Measurements from ENCODE around the gene ACTR10. TPM values are rescaled to one million over a fixed set of nuclear protein-coding genes. Genes with fewer than 3 reads are reported as not detected.

Gene ACTR10
- total and polyA plus RNA-seq, 9 of the 15 experiments (the other 6 are each of a cell fraction or from before 2014, with no cell fraction given) = 22.0 to 66.1 (median 34.1) TPM

DNA sequence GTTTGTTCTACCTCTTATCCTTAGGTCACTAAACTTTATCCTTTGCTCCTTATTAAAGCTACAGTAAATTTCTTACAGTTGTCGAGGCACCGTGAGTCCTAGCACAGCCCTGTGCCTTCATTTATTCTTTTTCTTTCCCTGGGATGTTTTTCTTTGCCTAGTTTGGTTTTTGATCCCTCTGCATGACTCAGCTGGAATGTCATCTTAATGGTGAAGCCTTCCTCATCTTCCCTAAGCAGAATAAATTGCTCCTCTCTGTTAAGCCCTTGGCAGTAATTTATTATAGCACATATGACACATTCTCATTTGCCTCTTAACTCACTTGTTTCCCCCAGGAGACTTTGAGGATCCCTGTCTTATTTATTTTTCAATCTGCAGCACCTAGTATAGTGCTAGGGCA lies 16.6 kb downstream of the ACTR10 start:
- Histone ChIP-seq H3K79me2 (ENCODE audit: control insufficient read depth, insufficient read depth, low read length) (no peaks in the 10 kb centered on the region), H3K4me2 (ENCODE audit: insufficient read depth, low read length) (no peak overlapping the region), H3K27ac (ENCODE audit: extremely low read depth, low read depth, low read length) (no peak overlapping the region), H4K20me1 (replicated peaks; ENCODE audit: control insufficient read depth, insufficient read depth, low read length) (no peaks in the 10 kb centered on the region), H3K4me3 (no peak overlapping the region), H3K4me1 (replicated peaks in 1 of 2; ENCODE audit: control insufficient read depth in 2 of 2, insufficient read depth in 2 of 2, low read length in 2 of 2) (peaks cover 0 to 2% of the 10 kb centered on the region in 2 experiments; a peak in 2 of 5 replicates), H3K9me1 (ENCODE audit: control insufficient read depth, insufficient read depth, low read length) (no peaks in the 10 kb centered on the region), H3K9me3 (replicated peaks; ENCODE audit: control insufficient read depth, insufficient read depth, low read depth, low read length) (no peaks in the 10 kb centered on the region), H2AFZ (ENCODE audit: low read depth, low read length) (no peak overlapping the region), H3K27me3 (ENCODE audit: control insufficient read depth in 2 of 2, insufficient read depth in 2 of 2, low read length in 2 of 2) (no peaks in the 10 kb centered on the region), H3K36me3 (ENCODE audit: control insufficient read depth, insufficient read depth, low read length) (peaks cover 34% of the 10 kb centered on the region), H3K9ac (ENCODE audit: insufficient read depth in 1 of 2, low read depth in 2 of 2, low read length in 2 of 2) (no peak overlapping the region)
- TF ChIP-seq SIRT6 (IDR thresholded peaks at IDR 0.05; ENCODE audit: low read depth, low read length) = no peak
- no peak for TF ChIP-seq ARHGAP35 (IDR thresholded peaks at IDR 0.05; ENCODE audit: partially characterized antibody)
- no peak for TF ChIP-seq ZNF830 (CRISPR knock-in tag; IDR thresholded peaks at IDR 0.05)
- TF ChIP-seq, protein P1, sequence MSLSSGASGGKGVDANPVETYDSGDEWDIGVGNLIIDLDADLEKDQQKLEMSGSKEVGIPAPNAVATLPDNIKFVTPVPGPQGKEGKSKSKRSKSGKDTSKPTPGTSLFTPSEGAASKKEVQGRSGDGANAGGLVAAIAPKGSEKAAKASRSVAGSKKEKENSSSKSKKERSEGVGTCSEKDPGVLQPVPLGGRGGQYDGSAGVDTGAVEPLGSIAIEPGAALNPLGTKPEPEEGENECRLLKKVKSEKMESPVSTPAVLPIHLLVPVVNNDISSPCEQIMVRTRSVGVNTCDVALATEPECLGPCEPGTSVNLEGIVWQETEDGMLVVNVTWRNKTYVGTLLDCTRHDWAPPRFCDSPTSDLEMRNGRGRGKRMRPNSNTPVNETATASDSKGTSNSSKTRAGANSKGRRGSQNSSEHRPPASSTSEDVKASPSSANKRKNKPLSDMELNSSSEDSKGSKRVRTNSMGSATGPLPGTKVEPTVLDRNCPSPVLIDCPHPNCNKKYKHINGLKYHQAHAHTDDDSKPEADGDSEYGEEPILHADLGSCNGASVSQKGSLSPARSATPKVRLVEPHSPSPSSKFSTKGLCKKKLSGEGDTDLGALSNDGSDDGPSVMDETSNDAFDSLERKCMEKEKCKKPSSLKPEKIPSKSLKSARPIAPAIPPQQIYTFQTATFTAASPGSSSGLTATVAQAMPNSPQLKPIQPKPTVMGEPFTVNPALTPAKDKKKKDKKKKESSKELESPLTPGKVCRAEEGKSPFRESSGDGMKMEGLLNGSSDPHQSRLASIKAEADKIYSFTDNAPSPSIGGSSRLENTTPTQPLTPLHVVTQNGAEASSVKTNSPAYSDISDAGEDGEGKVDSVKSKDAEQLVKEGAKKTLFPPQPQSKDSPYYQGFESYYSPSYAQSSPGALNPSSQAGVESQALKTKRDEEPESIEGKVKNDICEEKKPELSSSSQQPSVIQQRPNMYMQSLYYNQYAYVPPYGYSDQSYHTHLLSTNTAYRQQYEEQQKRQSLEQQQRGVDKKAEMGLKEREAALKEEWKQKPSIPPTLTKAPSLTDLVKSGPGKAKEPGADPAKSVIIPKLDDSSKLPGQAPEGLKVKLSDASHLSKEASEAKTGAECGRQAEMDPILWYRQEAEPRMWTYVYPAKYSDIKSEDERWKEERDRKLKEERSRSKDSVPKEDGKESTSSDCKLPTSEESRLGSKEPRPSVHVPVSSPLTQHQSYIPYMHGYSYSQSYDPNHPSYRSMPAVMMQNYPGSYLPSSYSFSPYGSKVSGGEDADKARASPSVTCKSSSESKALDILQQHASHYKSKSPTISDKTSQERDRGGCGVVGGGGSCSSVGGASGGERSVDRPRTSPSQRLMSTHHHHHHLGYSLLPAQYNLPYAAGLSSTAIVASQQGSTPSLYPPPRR (CRISPR knock-in tag; IDR thresholded peaks at IDR 0.05; ENCODE audit: borderline replicate concordance) = no peak
- peak; percentile 42 for TF ChIP-seq NFE2 (IDR thresholded peaks at IDR 0.05; ENCODE audit: low read depth)
- no peak for TF ChIP-seq EP300 (IDR thresholded peaks at IDR 0.05; ENCODE audit: low read length)
- TF ChIP-seq SNIP1 (IDR thresholded peaks at IDR 0.05; ENCODE audit: low read depth) = no peak
- no peak for TF ChIP-seq ELF4 (CRISPR knock-in tag; IDR thresholded peaks at IDR 0.05)
- TF ChIP-seq FOXA3 (CRISPR knock-in tag; conservative IDR thresholded peaks at IDR 0.05 in 1 of 2, IDR thresholded peaks at IDR 0.05 in 1 of 2) = no peak
- intact Hi-C loops (cut with micrococcal nuclease) = no loop called here
- no peak for ATAC-seq
- POLR2A ChIA-PET = interaction anchor here (0.6 kb wide), 1 partner anchor 30 kb away, joined by 3 read pairs; no protein-coding TSS in a partner anchor
- DNase-seq (ENCODE audit: extremely low read depth in 1 of 4, low spot score in 3 of 4) = no peak
- 44% methylated on average over 2 of the region's 2 CpGs for WGBS (ENCODE audit: insufficient coverage, low coverage, missing lambda C conversion rate)
- no TSS peak for BruUV-seq (replicated peaks)
- in situ Hi-C loops (cut with MboI) = no loop called here
- CTCF ChIA-PET (ENCODE audit: low intra/inter-chr PET ratio) = no interaction called here
- no peak for FAIRE-seq
